Measurements from ENCODE around the gene KCNJ5. TPM values are rescaled to one million over a fixed set of nuclear protein-coding genes. Genes with fewer than 3 reads are reported as not detected.

The KCNJ5 gene
- total RNA-seq, 1 experiment from 2014 or later, result 0.17 TPM

DNA sequence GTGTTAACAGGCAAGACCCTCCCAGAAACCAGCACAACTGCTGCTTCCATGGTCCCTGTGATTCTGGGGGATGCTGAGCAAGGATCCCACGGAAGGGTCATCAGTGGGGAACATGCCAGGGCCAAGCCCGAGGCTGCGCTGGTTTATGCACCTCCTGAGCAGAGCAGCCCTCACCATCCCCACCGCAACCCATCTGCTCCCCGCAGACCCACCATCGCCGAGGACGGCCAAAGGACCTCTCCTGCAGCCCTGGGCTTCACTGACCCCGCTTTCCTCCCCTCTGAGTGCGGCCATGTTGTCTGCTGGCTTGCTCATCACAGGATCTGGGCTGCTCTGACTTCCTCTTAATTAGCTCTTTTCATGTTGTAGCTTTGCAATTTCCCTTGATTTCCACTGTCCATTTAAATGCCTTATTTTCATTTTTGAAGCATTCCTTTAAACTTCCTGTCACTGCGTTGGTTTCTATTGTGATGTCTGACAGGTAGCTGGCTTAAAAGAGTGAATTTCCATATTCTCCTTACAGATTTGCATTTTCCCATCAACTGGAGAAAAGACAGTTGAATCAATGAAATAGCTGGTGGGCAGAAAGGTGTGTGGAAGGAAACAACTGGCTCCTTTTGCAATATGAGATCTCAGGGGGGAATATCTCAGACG is 36.7 kb downstream of the KCNJ5 start:
- H3K27ac ChIP-seq (ENCODE audit: low read depth, low read length), result no peak overlapping the region
- no TSS peak for BruUV-seq (replicated peaks)
- H3K9ac ChIP-seq (ENCODE audit: low read length), result no peak overlapping the region
- H3K36me3 ChIP-seq (ENCODE audit: control insufficient read depth in 1 of 2, insufficient read depth in 2 of 2, low read length in 2 of 2), result no peaks in the 10 kb centered on the region
- ATAC-seq, result no peak
- no peaks in the 10 kb centered on the region for H3K9me2 ChIP-seq (ENCODE audit: insufficient read depth)
- no peaks in the 10 kb centered on the region for H3K79me2 ChIP-seq (ENCODE audit: insufficient read depth, low read length)
- no peak overlapping the region for H2AFZ ChIP-seq (ENCODE audit: low read depth, low read length, poor library complexity, severe bottlenecking)
- no peaks in the 10 kb centered on the region for H3K4me1 ChIP-seq (ENCODE audit: control insufficient read depth in 1 of 2, insufficient read depth in 2 of 2, low read length in 2 of 2)
- ChIA-PET POLR2A (no interaction called here), RAD21 (ENCODE audit: low non-redundant PET in 1 of 2, low total read pairs in 2 of 2, uncharacterized antibody in 2 of 2, unreplicated experiment in 2 of 2) (no interaction called here), CTCF (no interaction called here)
- TF ChIP-seq SIN3A (IDR thresholded peaks at IDR 0.05; ENCODE audit: low read depth) (no peak), YY1 (IDR thresholded peaks at IDR 0.05; ENCODE audit: extremely low read depth, insufficient replicate concordance, low read depth, low read length) (no peak), POLR2A (IDR thresholded peaks at IDR 0.05; ENCODE audit: borderline replicate concordance, extremely low read depth, insufficient read depth, insufficient read length) (no peak), EZH2 (IDR thresholded peaks at IDR 0.05) (no peak), SRF (IDR thresholded peaks at IDR 0.05; ENCODE audit: low read depth) (no peak), POLR2AphosphoS5 (IDR thresholded peaks at IDR 0.05; ENCODE audit: low read depth, low read length) (no peak), ZFX (IDR thresholded peaks at IDR 0.05) (no peak), EZH2phosphoT487 (IDR thresholded peaks at IDR 0.05; ENCODE audit: borderline replicate concordance) (no peak)
- TF ChIP-seq, protein P1, sequence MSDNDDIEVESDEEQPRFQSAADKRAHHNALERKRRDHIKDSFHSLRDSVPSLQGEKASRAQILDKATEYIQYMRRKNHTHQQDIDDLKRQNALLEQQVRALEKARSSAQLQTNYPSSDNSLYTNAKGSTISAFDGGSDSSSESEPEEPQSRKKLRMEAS (IDR thresholded peaks at IDR 0.05), result no peak
- intact Hi-C loops (cut with micrococcal nuclease), result no loop called here
- H3K27me3 ChIP-seq (ENCODE audit: insufficient read depth, low read length), result no peaks in the 10 kb centered on the region
- H3K4me3 ChIP-seq (replicated peaks in 1 of 2; ENCODE audit: low read depth in 1 of 2, low read length in 2 of 2), result no peak overlapping the region
- no peaks in the 10 kb centered on the region for H3K9me3 ChIP-seq (ENCODE audit: control insufficient read depth in 1 of 2, insufficient read depth in 1 of 2, low read depth in 1 of 2, low read length in 2 of 2)
- DNase-seq (ENCODE audit: low read depth, low spot score), result no peak
- H3K4me2 ChIP-seq (ENCODE audit: low read length), result no peak overlapping the region
- no peaks in the 10 kb centered on the region for H4K20me1 ChIP-seq (ENCODE audit: insufficient read depth)

DNA sequence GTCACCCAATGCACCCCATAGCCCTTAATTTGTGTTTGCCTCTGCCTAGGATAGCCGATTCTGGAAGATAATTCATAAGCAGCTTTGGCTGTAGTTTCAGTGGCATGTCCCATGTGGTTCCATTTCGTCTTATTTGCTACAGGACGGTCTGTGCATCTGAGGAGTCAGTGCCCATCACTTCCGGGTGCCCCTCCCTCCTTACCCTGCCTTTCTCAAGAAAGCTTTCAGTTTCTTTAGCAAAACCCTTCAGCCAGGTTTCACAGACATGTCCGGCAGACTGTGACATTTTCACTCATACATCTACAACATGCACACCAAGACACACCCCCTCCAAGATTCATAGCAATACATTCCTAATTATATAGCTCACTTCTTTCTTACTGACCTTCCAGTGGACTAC is 37.2 kb downstream of the KCNJ5 start:
- Histone ChIP-seq H3K27ac (ENCODE audit: low read depth, low read length) (no peak overlapping the region), H3K79me2 (ENCODE audit: insufficient read depth, low read length) (no peaks in the 10 kb centered on the region), H4K20me1 (ENCODE audit: insufficient read depth) (no peaks in the 10 kb centered on the region), H3K4me1 (ENCODE audit: control insufficient read depth in 1 of 2, insufficient read depth in 2 of 2, low read length in 2 of 2) (no peaks in the 10 kb centered on the region), H3K9me3 (ENCODE audit: control insufficient read depth in 1 of 2, insufficient read depth in 1 of 2, low read depth in 1 of 2, low read length in 2 of 2) (no peaks in the 10 kb centered on the region), H3K36me3 (ENCODE audit: control insufficient read depth in 1 of 2, insufficient read depth in 2 of 2, low read length in 2 of 2) (no peaks in the 10 kb centered on the region), H3K4me3 (replicated peaks in 1 of 2; ENCODE audit: low read depth in 1 of 2, low read length in 2 of 2) (no peak overlapping the region), H3K27me3 (ENCODE audit: insufficient read depth, low read length) (no peaks in the 10 kb centered on the region), H3K9me2 (ENCODE audit: insufficient read depth) (no peaks in the 10 kb centered on the region), H2AFZ (ENCODE audit: low read depth, low read length, poor library complexity, severe bottlenecking) (no peak overlapping the region), H3K9ac (ENCODE audit: low read length) (no peak overlapping the region), H3K4me2 (ENCODE audit: low read length) (no peak overlapping the region)
- ChIA-PET POLR2A (no interaction called here), CTCF (interaction anchor here (0.6 to 0.8 kb wide), 2 partner anchors 22 to 62 kb away, joined by 3 read pairs; no protein-coding TSS in a partner anchor), RAD21 (ENCODE audit: low non-redundant PET in 1 of 2, low total read pairs in 2 of 2, uncharacterized antibody in 2 of 2, unreplicated experiment in 2 of 2) (no interaction called here)
- TF ChIP-seq SIN3A (IDR thresholded peaks at IDR 0.05; ENCODE audit: low read depth), result no peak
- TF ChIP-seq RAD21 (IDR thresholded peaks at IDR 0.05; ENCODE audit: low read depth), result no peak
- ATAC-seq (no peak), DNase-seq (ENCODE audit: low read depth, low spot score) (no peak)
- intact Hi-C loops (cut with micrococcal nuclease), result no loop called here
- BruUV-seq (replicated peaks), result no TSS peak
